GM12891 (cell line): Measurements from ENCODE around the gene RAI1.

Experiments used
- DNase-seq: peaks from one replicate; pipeline ENCODE4 v3.0.0; 2011; ENCODE audit warnings: low spot score; ENCODE audit not compliant: insufficient read length
- FAIRE-seq: peaks from 2 replicates; lab custom pipeline; 2011; peaks lifted over from hg19 to GRCh38; lab: Jason Lieb, UNC
- PAX5 ChIP-seq: IDR thresholded peaks from 2 replicates; pipeline ENCODE4 v1.6.1; 2011; ENCODE audit warnings: low read length, moderate library complexity, mild to moderate bottlenecking; ENCODE audit not compliant: insufficient read depth, severe bottlenecking
- POLR2A ChIP-seq: IDR thresholded peaks from 2 replicates; pipeline ENCODE4 v1.6.1; 2011; ENCODE audit warnings: low read depth, low read length, control low read depth
- POLR2AphosphoS5 ChIP-seq: IDR thresholded peaks from 2 replicates; pipeline ENCODE4 v1.6.1; 2011; ENCODE audit warnings: low read depth, low read length, control low read depth
- POU2F2 ChIP-seq: IDR thresholded peaks from 2 replicates; pipeline ENCODE4 v1.6.1; 2011; ENCODE audit warnings: low read depth, mild to moderate bottlenecking, control low read depth, low read length, moderate library complexity
- SPI1 ChIP-seq: IDR thresholded peaks from 2 replicates; pipeline ENCODE4 v1.6.1; 2011; ENCODE audit warnings: low read depth, low read length, control low read depth
- TAF1 ChIP-seq: IDR thresholded peaks from 2 replicates; pipeline ENCODE4 v1.6.1; 2011; ENCODE audit warnings: low read depth, low read length, control low read depth

Gene RAI1

DNA sequence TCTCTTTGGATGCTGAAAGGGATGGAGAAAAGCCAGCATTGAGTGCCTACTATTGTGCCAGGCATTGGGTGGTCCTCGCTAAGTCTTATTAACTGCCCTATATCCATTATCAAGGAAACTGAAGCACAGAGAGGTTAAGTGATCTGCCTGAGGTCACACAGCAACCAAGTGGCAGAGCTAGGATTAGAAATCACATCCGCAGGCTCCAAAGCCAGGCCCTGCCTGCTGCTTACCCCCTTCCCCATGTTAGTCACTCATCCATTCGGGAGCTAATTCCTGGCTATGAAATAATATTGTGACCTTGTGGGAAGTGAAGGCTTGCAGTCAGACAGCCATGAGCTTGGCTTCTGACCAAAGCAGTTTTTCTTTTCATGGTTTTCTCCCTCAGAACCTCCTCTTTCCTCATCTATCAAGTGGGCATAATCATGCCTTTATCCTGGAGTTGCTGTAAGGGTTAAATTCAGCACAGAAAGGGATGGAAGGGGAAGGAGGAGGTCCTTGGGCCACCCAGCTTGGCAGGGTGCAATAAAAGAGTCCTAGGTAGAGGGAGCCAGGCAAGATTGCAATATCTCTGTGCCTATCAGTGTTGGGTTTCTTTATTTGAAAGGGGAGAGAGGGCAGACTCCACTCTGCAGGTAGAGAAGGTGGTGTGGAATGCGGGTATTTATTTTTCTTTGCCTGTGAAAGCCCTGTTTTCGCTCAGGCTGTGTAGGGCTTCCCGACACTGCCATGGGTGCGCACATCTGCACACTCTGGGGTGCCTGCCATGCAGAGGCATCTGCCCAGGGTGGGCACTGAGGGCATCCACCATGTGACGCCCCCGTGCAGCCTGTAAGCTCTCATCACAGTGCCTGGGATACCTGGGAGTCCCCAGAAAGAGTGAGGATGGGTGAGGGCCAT is 11.3 kb downstream of the RAI1 start:
- FAIRE-seq: no peak
- no peak for TF ChIP-seq POLR2A
- no peak for TF ChIP-seq SPI1
- no peak for TF ChIP-seq POLR2AphosphoS5
- no peak for TF ChIP-seq POU2F2
- TF ChIP-seq PAX5: no peak
- no peak for DNase-seq

DNA sequence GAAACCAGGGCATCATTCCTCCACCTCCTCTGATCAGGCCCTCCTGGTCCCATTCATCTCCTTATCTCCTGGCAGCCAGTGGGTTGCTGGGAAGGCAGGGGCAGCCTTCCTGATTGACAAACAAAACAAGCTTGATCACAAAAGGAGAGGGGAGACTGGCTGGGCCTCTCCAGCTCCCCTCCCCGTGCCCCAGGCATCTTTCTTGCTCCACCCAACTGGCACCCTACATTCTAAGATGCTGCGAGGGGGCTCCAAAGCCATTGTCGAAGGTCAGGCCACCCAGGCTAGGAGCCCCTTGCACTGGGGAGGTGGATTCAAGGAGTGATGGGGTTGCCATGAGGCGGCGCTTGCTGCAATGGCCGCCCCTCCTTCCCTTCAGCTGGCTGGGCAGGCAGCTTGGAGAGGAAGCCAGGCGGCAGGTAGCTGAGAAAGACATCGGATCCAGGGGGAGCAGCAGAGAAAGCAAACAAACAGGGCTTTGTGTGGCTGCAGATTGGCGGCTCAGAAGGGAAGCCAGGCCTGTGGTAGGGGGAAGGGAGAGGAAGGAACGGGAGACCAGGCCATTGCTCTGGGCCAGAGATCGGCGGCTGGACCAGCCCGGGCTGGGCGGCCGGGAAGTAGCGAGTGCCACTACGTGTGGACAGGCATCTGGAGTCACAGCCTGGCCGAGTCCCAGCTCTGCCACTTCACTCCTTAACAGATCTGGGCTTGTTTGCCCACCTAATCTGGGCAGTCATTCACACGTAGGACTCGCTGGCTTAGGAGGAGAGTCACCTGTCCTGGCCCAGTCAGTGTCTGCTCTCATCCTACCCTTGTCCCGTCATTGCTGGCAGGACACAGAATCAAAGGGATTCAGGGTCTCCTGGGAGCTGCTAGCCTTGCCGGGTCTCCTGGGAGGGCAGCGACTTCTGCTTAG is 12.3 kb downstream of the RAI1 start:
- TF ChIP-seq SPI1 (no peak), POLR2AphosphoS5 (peak; percentile 4; the same call in 1 of the 2 replicates), POLR2A (no peak; the same call in 1 of the 2 replicates), TAF1 (no peak), PAX5 (no peak), POU2F2 (no peak)
- no peak for DNase-seq
- FAIRE-seq: no peak

- TF ChIP-seq SPI1 (0 out of 2 replicates have a peak, but pooled peaks have one; percentile 0), POLR2AphosphoS5 (peak; percentile 17; the same call in 1 of the 2 replicates), PAX5 (no peak), TAF1 (no peak), POLR2A (peak; percentile 54), POU2F2 (no peak)
- peak; percentile 90 for FAIRE-seq
- DNase-seq: peak; percentile 74
These were observed 13.2 kb downstream of the RAI1 start for GRCh38 chr17:17694169-17695081.

DNA sequence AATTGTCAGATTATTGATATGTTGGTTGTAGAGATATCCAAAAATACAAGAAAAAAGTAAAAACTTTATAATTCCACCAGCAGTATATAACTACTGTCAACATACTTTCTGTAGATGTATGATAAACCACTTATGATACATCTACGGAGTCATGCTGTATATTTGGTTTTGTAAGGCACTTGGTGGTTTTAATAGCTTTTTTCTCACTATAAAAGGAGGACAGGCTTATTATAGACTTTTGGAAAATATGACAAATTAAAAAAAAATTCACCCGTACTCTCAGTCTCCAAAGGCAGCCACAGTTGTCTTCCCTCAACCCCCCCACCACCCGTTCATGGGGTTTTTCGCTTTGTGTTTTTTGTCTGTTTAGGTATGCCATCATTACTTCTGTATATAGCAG is 14.8 kb downstream of the RAI1 start:
- no peak for DNase-seq
- no peak for FAIRE-seq
- TF ChIP-seq POU2F2: no peak
- TF ChIP-seq POLR2A: no peak
- no peak for TF ChIP-seq SPI1
- no peak for TF ChIP-seq TAF1
- TF ChIP-seq PAX5: no peak
- no peak for TF ChIP-seq POLR2AphosphoS5

- DNase-seq (no peak), FAIRE-seq (peak; percentile 20)
- TF ChIP-seq POU2F2: no peak
- no peak for TF ChIP-seq POLR2A
- TF ChIP-seq TAF1: no peak
- no peak for TF ChIP-seq SPI1
- TF ChIP-seq PAX5: no peak
- TF ChIP-seq POLR2AphosphoS5: no peak
These were observed 15.8 kb downstream of the RAI1 start for GRCh38 chr17:17696882-17697633.

DNA sequence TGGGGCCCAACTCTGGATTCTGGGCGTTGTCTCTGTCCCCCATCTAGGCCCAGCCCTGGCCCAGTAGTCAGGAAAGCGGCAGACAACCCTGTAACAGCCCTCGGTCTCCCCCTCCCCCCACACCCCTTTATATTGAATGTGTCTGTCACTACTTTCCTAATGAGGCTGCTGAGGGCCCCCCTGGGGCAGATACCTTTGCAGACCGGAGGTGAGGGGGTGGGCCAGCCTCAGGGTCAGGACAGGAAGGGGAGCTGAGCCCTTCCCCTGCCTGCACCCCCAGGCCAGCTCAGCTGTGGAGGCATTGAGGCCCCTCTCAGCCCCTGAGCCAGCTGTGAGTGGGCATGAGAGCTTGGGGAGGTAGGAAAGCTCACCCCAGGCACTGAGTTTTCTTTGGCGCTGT is 17.1 kb downstream of the RAI1 start:
- DNase-seq: no peak
- FAIRE-seq: no peak
- TF ChIP-seq POLR2A (no peak), TAF1 (no peak), POU2F2 (no peak), POLR2AphosphoS5 (no peak), SPI1 (no peak), PAX5 (no peak)

DNA sequence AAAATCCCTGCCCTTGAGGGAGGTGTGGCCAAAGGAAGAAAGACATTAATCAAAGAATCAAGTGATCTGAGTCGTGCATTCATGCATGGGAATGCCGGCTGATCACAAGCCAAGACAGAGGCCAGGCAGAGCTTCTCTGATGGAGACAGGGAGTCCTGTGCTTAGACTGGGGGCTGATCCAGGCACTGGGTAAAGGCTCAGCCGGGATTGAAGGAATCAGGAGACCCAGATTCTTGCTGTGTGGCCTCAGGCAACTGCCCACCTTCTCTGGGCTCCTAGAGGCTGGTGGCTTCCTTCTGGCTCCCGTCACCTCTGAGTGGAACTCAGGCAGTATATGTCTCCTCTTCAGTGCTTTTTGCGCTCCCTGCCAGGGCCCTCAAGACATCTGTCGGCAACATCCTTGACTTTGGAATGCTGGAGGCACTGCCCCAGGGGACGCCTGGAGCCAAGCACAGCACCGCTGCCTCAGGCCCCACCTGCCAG is 17.7 kb downstream of the RAI1 start:
- FAIRE-seq (no peak), DNase-seq (no peak)
- TF ChIP-seq SPI1 (no peak), POLR2A (no peak), POLR2AphosphoS5 (no peak), TAF1 (no peak), PAX5 (no peak), POU2F2 (no peak)

DNA sequence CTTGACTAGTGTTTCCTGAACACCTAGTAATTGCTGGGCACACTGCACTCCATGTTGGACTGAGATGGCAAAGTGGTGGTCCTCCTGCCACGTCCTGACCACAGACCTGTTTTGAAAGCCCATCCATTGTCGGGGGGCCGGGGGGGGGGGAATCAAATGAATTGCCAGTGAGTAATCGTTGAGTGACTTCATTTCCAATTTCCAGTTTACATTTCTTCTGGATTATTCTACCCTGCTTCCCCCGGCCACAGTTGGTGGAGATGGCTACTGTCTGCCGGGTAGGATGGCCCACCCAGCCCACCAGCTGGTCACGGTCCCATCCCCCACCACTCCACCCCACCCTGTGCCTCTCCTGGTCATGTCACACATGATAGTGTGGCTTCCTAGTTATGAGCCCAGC is 18.2 kb downstream of the RAI1 start:
- no peak for DNase-seq
- no peak for TF ChIP-seq POU2F2
- TF ChIP-seq TAF1: no peak
- no peak for TF ChIP-seq PAX5
- TF ChIP-seq POLR2A: no peak
- no peak for TF ChIP-seq SPI1
- no peak for TF ChIP-seq POLR2AphosphoS5
- no peak for FAIRE-seq
